Hepatic stellate cell (primary cell): ENCODE data around the gene RSL1D1.
A peak's percentile ranks its signal among the peaks of the same experiment; 100 is the strongest.
"Not testable (repeated sequence)": the region's sequence is repeated elsewhere in the genome, so short reads cannot be mapped to it uniquely, and the experiment has no call there.

Experiments
- DNase-seq: peaks from one replicate; pipeline ENCODE4 v3.0.0; 2011; ENCODE audit warnings: low spot score

Gene RSL1D1

GRCh38 chr16:11797166-11797956, 54.0 kb downstream of the RSL1D1 start, which contains the start of gene ZC3H7A:
ZC3H7A (minus strand) TSS chr16:11797258; CDS start chr16:11782354, 14,904 bp downstream.
- peak; percentile 97 for DNase-seq

- DNase-seq = peak; percentile 60
Measured at GRCh38 chr16:11796227-11797165, 54.8 kb downstream of the RSL1D1 start.

GRCh38 chr16:11795887-11796226, 55.5 kb downstream of the RSL1D1 start:
- DNase-seq = no peak

GRCh38 chr16:11794996-11795886, 56.1 kb downstream of the RSL1D1 start:
- DNase-seq = no peak

- DNase-seq = no peak
Measured at GRCh38 chr16:11794447-11794846, 56.9 kb downstream of the RSL1D1 start.

GRCh38 chr16:11793840-11794239, 57.5 kb downstream of the RSL1D1 start:
- DNase-seq = no peak

- DNase-seq = no peak
Measured at GRCh38 chr16:11792410-11793241, 58.7 kb downstream of the RSL1D1 start.

GRCh38 chr16:11791144-11791828, 60.1 kb downstream of the RSL1D1 start:
- no peak for DNase-seq

- no peak for DNase-seq
Measured at GRCh38 chr16:11788914-11789313, 62.4 kb downstream of the RSL1D1 start.

GRCh38 chr16:11784980-11785599, 66.3 kb downstream of the RSL1D1 start:
- not testable (repeated sequence) for DNase-seq

GRCh38 chr16:11784381-11784780, 67.0 kb downstream of the RSL1D1 start:
- not testable (repeated sequence) for DNase-seq

GRCh38 chr16:11784038-11784369, 67.3 kb downstream of the RSL1D1 start:
- DNase-seq = no peak
